ENCODE measurements around the gene MRPS16. TPM values are rescaled to one million over a fixed set of nuclear protein-coding genes. Genes with fewer than 3 reads are reported as not detected.

Gene MRPS16
- total RNA-seq, 1 donor from 2014 or later, result 67.0 TPM

- FAIRE-seq, result no peak
- Mint-ChIP-seq H3K9me3 (ENCODE audit: unreplicated experiment) (no peaks in the 10 kb centered on the region), H3K4me1 (ENCODE audit: low read depth, unreplicated experiment) (peaks cover 19% of the 10 kb centered on the region), H3K27ac (ENCODE audit: unreplicated experiment) (peak overlapping the region; percentile 66), H3K27me3 (ENCODE audit: low read depth, unreplicated experiment) (no peaks in the 10 kb centered on the region), H3K4me3 (ENCODE audit: unreplicated experiment) (peak overlapping the region; percentile 94), H3K36me3 (ENCODE audit: low read depth, unreplicated experiment) (peaks cover 12% of the 10 kb centered on the region)
- H3K9ac ChIP-seq (ENCODE audit: low read length), result peak overlapping the region; percentile 86
- no peak for DNase-seq (ENCODE audit: low read depth)
- peaks cover 13% of the 10 kb centered on the region for H4K20me1 ChIP-seq (ENCODE audit: insufficient read depth, low read length)
- H3K79me2 ChIP-seq (ENCODE audit: insufficient read depth, low read length), result peaks cover 89% of the 10 kb centered on the region
- peak overlapping the region; percentile 81 for H3K27ac ChIP-seq (ENCODE audit: low read depth, low read length)
- TF ChIP-seq EZH2 (IDR thresholded peaks at IDR 0.05; ENCODE audit: insufficient read depth, low read length), result no peak
- no peak for TF ChIP-seq CTCF (IDR thresholded peaks at IDR 0.05; ENCODE audit: insufficient read depth, low read depth, low read length)
- no peaks in the 10 kb centered on the region for H3K9me3 ChIP-seq (ENCODE audit: insufficient read depth, low read depth, low read length)
- peak overlapping the region; percentile 91 for H3K4me2 ChIP-seq (ENCODE audit: low read length)
- no peaks in the 10 kb centered on the region for H3K27me3 ChIP-seq (ENCODE audit: insufficient read depth, low read length)
- H3K4me3 ChIP-seq (ENCODE audit: insufficient read depth, low read depth, low read length), result peak overlapping the region; percentile 89
- H2AFZ ChIP-seq (ENCODE audit: low read depth, low read length), result peak overlapping the region; percentile 43
- H3K4me1 ChIP-seq (ENCODE audit: insufficient read depth, low read length), result peaks cover 26% of the 10 kb centered on the region
- peaks cover 34% of the 10 kb centered on the region for H3K36me3 ChIP-seq (ENCODE audit: insufficient read depth, low read length)
Measured at GRCh38 chr10:73247509-73248258, 4.8 kb downstream of the MRPS16 start.

- TF ChIP-seq CTCF (IDR thresholded peaks at IDR 0.05; ENCODE audit: insufficient read depth, low read depth, low read length), result no peak
- no peak for TF ChIP-seq EZH2 (IDR thresholded peaks at IDR 0.05; ENCODE audit: insufficient read depth, low read length)
- no peaks in the 10 kb centered on the region for H3K27me3 Mint-ChIP-seq (ENCODE audit: low read depth, unreplicated experiment)
Measured at GRCh38 chr10:73246646-73247508, 5.6 kb downstream of the MRPS16 start, which contains the start of gene DNAJC9. TSS of gene DNAJC9 (minus strand) at chr10:73247255. CDS start at chr10:73247189, 66 bp downstream.

More at GRCh38 chr10:73246646-73247508, 5.6 kb downstream of the MRPS16 start, which contains the start of gene DNAJC9:
- Mint-ChIP-seq H3K4me3 (ENCODE audit: unreplicated experiment) (peak within 1 kb of the TSS; percentile 94), H3K4me1 (ENCODE audit: low read depth, unreplicated experiment) (peaks cover 17% of the 10 kb centered on the region), H3K27ac (ENCODE audit: unreplicated experiment) (peak within 1 kb of the TSS; percentile 75), H3K36me3 (ENCODE audit: low read depth, unreplicated experiment) (peaks cover 12% of the 10 kb centered on the region), H3K9me3 (ENCODE audit: unreplicated experiment) (no peaks in the 10 kb centered on the region)
- peak within 1 kb of the TSS; percentile 81 for H3K27ac ChIP-seq (ENCODE audit: low read depth, low read length)
- H3K27me3 ChIP-seq (ENCODE audit: insufficient read depth, low read length), result no peaks in the 10 kb centered on the region
- FAIRE-seq (no peak), DNase-seq (ENCODE audit: low read depth) (peak; percentile 80)
- peaks cover 25% of the 10 kb centered on the region for H3K4me1 ChIP-seq (ENCODE audit: insufficient read depth, low read length)
- H4K20me1 ChIP-seq (ENCODE audit: insufficient read depth, low read length), result peaks cover 13% of the 10 kb centered on the region
- H2AFZ ChIP-seq (ENCODE audit: low read depth, low read length), result peak within 1 kb of the TSS; percentile 79
- no peaks in the 10 kb centered on the region for H3K9me3 ChIP-seq (ENCODE audit: insufficient read depth, low read depth, low read length)
- peaks cover 84% of the 10 kb centered on the region for H3K79me2 ChIP-seq (ENCODE audit: insufficient read depth, low read length)
- H3K4me2 ChIP-seq (ENCODE audit: low read length), result peak within 1 kb of the TSS; percentile 91
- peaks cover 41% of the 10 kb centered on the region for H3K36me3 ChIP-seq (ENCODE audit: insufficient read depth, low read length)
- H3K9ac ChIP-seq (ENCODE audit: low read length), result peak within 1 kb of the TSS; percentile 86
- H3K4me3 ChIP-seq (ENCODE audit: insufficient read depth, low read depth, low read length), result peak within 1 kb of the TSS; percentile 89
